ENCODE measurements around the gene S100A11. TPM values are rescaled to one million over a fixed set of nuclear protein-coding genes. Genes with fewer than 3 reads are reported as not detected.

The S100A11 gene
- total RNA-seq, 6 donors from 2014 or later: 317 to 578 (median 488) TPM

- peak overlapping the region; percentile 59 to 87 (median 72) for H3K4me3 ChIP-seq
- peaks cover 23 to 38% (median 24%) of the 10 kb centered on the region in 4 donors for H3K36me3 ChIP-seq
- TF ChIP-seq POLR2A (IDR thresholded peaks at IDR 0.05): peak in 1 of 4 donors; percentile 32
- TF ChIP-seq CTCF (IDR thresholded peaks at IDR 0.05): peak; percentile 57 to 83 (median 68)
- TF ChIP-seq POLR2AphosphoS5 (IDR thresholded peaks at IDR 0.05): peak in 1 of 2 donors; percentile 22
- no peak for TF ChIP-seq EP300 (IDR thresholded peaks at IDR 0.05)
- H3K4me1 ChIP-seq: peaks cover 21 to 49% (median 46%) of the 10 kb centered on the region in 4 donors
- peak overlapping the region; percentile 89 to 98 (median 95) for H3K27ac ChIP-seq
- no peaks in the 10 kb centered on the region for H3K9me3 ChIP-seq
- H3K27me3 ChIP-seq: no peaks in the 10 kb centered on the region
- WGBS, 2 donors: 12 to 13% methylated on average over 8 of the region's 8 CpGs
- ATAC-seq (ENCODE audit: low FRiP score in 2 of 2): peak; percentile 43 to 70
- peak in 1 of 2 donors; percentile 67 for DNase-seq
These were observed 1.9 kb downstream of the S100A11 start for GRCh38 chr1:152034654-152035538.

- H3K4me1 ChIP-seq: peaks cover 21 to 49% (median 48%) of the 10 kb centered on the region in 4 donors
- H3K27ac ChIP-seq: peak overlapping the region; percentile 89 to 98 (median 95)
- H3K4me3 ChIP-seq: peak overlapping the region in 3 of 4 donors; percentile 59 to 72 (median 71)
- ATAC-seq (ENCODE audit: low FRiP score in 2 of 2) (peak; percentile 2 to 25), DNase-seq (peak in 1 of 2 donors; percentile 62)
- H3K36me3 ChIP-seq: peaks cover 23 to 38% (median 24%) of the 10 kb centered on the region in 4 donors
- no peaks in the 10 kb centered on the region for H3K9me3 ChIP-seq
- 36 to 55% methylated on average over 1 of the region's 1 CpG for WGBS, 2 donors
- H3K27me3 ChIP-seq: no peaks in the 10 kb centered on the region
- TF ChIP-seq EP300 (IDR thresholded peaks at IDR 0.05) (no peak), POLR2A (IDR thresholded peaks at IDR 0.05) (no peak), POLR2AphosphoS5 (IDR thresholded peaks at IDR 0.05) (peak in 1 of 2 donors; percentile 6), CTCF (IDR thresholded peaks at IDR 0.05) (no peak)
These were observed 2.5 kb downstream of the S100A11 start for GRCh38 chr1:152034324-152034653.

GRCh38 chr1:152029929-152030211 is 6.9 kb downstream of the S100A11 start:
- Histone ChIP-seq H3K9me3 (no peaks in the 10 kb centered on the region), H3K36me3 (peaks cover 23 to 38% (median 24%) of the 10 kb centered on the region in 4 donors), H3K4me1 (peaks cover 14 to 26% (median 18%) of the 10 kb centered on the region in 4 donors), H3K27me3 (no peaks in the 10 kb centered on the region), H3K4me3 (no peak overlapping the region), H3K27ac (peak overlapping the region in 1 of 4 donors; percentile 38)
- WGBS, 2 donors: 86 to 91% methylated on average over 4 of the region's 4 CpGs
- TF ChIP-seq POLR2AphosphoS5 (IDR thresholded peaks at IDR 0.05) (no peak), POLR2A (IDR thresholded peaks at IDR 0.05) (no peak)
- ATAC-seq (ENCODE audit: low FRiP score in 2 of 2) (no peak), DNase-seq (no peak)

- peaks cover 11 to 21% (median 13%) of the 10 kb centered on the region in 4 donors for H3K4me1 ChIP-seq
- H3K27me3 ChIP-seq: no peaks in the 10 kb centered on the region
- TF ChIP-seq CTCF (IDR thresholded peaks at IDR 0.05): no peak
- no peak for TF ChIP-seq POLR2A (IDR thresholded peaks at IDR 0.05)
- no peak for TF ChIP-seq POLR2AphosphoS5 (IDR thresholded peaks at IDR 0.05)
- TF ChIP-seq EP300 (IDR thresholded peaks at IDR 0.05): no peak
- H3K27ac ChIP-seq: peak overlapping the region in 2 of 4 donors; percentile 13 to 38
- H3K36me3 ChIP-seq: peaks cover 23 to 38% (median 24%) of the 10 kb centered on the region in 4 donors
- H3K4me3 ChIP-seq: no peak overlapping the region
- no peak for DNase-seq
- no peaks in the 10 kb centered on the region for H3K9me3 ChIP-seq
- peak; percentile 41 to 64 for ATAC-seq (ENCODE audit: low FRiP score in 2 of 2)
- 69 to 83% methylated on average over 8 of the region's 8 CpGs for WGBS, 2 donors
These were observed 7.5 kb downstream of the S100A11 start for GRCh38 chr1:152029144-152029928.

- WGBS, 2 donors: 47 to 54% methylated on average over 3 of the region's 3 CpGs
- no peaks in the 10 kb centered on the region for H3K27me3 ChIP-seq
- no peak overlapping the region for H3K27ac ChIP-seq
- no peak overlapping the region for H3K4me3 ChIP-seq
- H3K9me3 ChIP-seq: no peaks in the 10 kb centered on the region
- DNase-seq (no peak), ATAC-seq (ENCODE audit: low FRiP score in 2 of 2) (no peak)
- H3K4me1 ChIP-seq: peaks cover 0 to 8% (median 0%) of the 10 kb centered on the region in 4 donors
- H3K36me3 ChIP-seq: peaks cover 6 to 17% (median 8%) of the 10 kb centered on the region in 4 donors
- no peak for TF ChIP-seq CTCF (IDR thresholded peaks at IDR 0.05)
- TF ChIP-seq POLR2AphosphoS5 (IDR thresholded peaks at IDR 0.05): no peak
- TF ChIP-seq POLR2A (IDR thresholded peaks at IDR 0.05): no peak
- no peak for TF ChIP-seq EP300 (IDR thresholded peaks at IDR 0.05)
These were observed 9.9 kb downstream of the S100A11 start for GRCh38 chr1:152026895-152027294.
